ENCODE results near the gene ZNF593OS. TPM values are rescaled to one million over a fixed set of nuclear protein-coding genes. Genes with fewer than 3 reads are reported as not detected.

The ZNF593OS gene
- total RNA-seq, 2 donors from 2014 or later = not detected

DNA sequence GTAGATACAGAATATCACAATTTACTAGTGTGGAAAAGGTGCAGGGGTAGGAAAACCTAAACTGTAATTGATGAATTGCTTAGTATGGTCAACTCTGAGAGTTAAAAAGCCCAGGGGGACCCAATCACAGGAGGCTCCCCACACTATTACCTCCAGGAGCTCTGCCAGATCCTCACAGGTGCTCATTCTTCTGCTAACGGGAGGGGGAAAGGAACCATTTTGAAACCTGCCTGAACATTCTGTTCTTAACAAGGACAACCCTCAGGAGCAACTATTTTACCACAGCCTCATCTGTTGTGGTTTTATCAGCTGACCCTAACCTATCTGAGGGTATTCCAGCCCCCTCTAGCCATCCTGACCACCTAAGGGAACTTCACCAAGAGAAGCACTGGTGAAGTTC lies 40.9 kb downstream of the ZNF593OS start:
- DNase-seq (ENCODE audit: low spot score) = no peak
- TF ChIP-seq, protein P1, sequence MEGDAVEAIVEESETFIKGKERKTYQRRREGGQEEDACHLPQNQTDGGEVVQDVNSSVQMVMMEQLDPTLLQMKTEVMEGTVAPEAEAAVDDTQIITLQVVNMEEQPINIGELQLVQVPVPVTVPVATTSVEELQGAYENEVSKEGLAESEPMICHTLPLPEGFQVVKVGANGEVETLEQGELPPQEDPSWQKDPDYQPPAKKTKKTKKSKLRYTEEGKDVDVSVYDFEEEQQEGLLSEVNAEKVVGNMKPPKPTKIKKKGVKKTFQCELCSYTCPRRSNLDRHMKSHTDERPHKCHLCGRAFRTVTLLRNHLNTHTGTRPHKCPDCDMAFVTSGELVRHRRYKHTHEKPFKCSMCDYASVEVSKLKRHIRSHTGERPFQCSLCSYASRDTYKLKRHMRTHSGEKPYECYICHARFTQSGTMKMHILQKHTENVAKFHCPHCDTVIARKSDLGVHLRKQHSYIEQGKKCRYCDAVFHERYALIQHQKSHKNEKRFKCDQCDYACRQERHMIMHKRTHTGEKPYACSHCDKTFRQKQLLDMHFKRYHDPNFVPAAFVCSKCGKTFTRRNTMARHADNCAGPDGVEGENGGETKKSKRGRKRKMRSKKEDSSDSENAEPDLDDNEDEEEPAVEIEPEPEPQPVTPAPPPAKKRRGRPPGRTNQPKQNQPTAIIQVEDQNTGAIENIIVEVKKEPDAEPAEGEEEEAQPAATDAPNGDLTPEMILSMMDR (IDR thresholded peaks at IDR 0.05) = no peak
- Histone ChIP-seq H3K9me3 (no peaks in the 10 kb centered on the region), H3K36me3 (no peaks in the 10 kb centered on the region), H3K4me1 (ENCODE audit: control insufficient read depth in 1 of 2, low read depth in 2 of 2) (peaks cover 0 to 4% of the 10 kb centered on the region in 2 donors), H3K27ac (no peak overlapping the region), H3K27me3 (replicated peaks; ENCODE audit: insufficient read depth) (no peaks in the 10 kb centered on the region), H3K4me3 (no peak overlapping the region)
- no peak for ATAC-seq (ENCODE audit: insufficient number of reproducible peaks, low FRiP score, low read depth)

GRCh38 chr1:26129778-26130177 lies 41.9 kb downstream of the ZNF593OS start:
- Histone ChIP-seq H3K4me1 (ENCODE audit: control insufficient read depth in 1 of 2, low read depth in 2 of 2) (peaks cover 0 to 4% of the 10 kb centered on the region in 2 donors), H3K27me3 (replicated peaks; ENCODE audit: insufficient read depth) (no peaks in the 10 kb centered on the region), H3K4me3 (no peak overlapping the region), H3K36me3 (no peaks in the 10 kb centered on the region), H3K9me3 (no peaks in the 10 kb centered on the region), H3K27ac (no peak overlapping the region)
- ATAC-seq (ENCODE audit: insufficient number of reproducible peaks, low FRiP score, low read depth) (no peak), DNase-seq (ENCODE audit: low spot score) (no peak)
- TF ChIP-seq, protein P1 (IDR thresholded peaks at IDR 0.05) = no peak

GRCh38 chr1:26127235-26128163 lies 44.1 kb downstream of the ZNF593OS start:
- TF ChIP-seq, protein P1 (IDR thresholded peaks at IDR 0.05) = no peak
- Histone ChIP-seq H3K27ac (no peak overlapping the region), H3K9me3 (no peaks in the 10 kb centered on the region), H3K4me1 (ENCODE audit: control insufficient read depth in 1 of 2, low read depth in 2 of 2) (peaks cover 0 to 4% of the 10 kb centered on the region in 2 donors), H3K4me3 (peak overlapping the region; percentile 3), H3K27me3 (replicated peaks; ENCODE audit: insufficient read depth) (no peaks in the 10 kb centered on the region), H3K36me3 (peaks cover 4% of the 10 kb centered on the region)
- ATAC-seq (ENCODE audit: insufficient number of reproducible peaks, low FRiP score, low read depth) = no peak
- no peak for DNase-seq (ENCODE audit: low spot score)

DNA sequence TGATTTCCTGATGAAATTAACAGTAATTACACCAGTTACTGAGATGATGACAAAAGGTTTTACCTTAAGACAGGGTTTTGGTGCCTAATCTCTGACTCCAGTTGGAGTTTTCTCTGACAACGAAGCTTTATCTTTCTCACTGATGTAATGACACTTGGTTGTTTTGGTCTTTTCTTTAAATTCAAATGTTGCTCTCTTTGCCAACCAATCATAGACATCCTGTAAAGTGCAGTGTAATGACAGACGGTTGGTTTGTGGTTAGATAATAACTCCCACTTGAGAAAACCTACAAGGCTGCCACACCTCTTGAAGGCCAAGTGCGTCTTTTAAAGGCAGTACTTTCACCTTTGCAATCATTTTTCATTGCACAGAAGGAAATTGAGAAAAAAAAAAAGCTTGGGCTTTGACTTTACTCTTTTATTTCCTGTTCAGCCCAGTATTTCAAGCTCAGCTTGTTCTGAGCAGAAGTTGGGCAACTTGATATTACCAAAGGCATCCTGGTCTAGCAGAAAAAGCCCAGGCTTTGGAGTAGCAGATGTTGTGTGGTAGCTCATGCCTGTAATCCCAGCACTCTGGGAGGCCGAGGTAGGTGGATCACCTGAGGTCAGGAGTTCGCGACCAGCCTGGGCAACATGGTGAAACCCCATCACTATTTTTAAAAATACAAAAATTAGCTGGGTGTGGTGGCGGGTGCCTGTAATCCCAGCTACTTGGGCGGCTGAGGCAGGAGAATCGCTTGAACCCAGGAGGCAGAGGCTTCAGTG lies 45.1 kb downstream of the ZNF593OS start:
- H3K27me3 ChIP-seq (replicated peaks; ENCODE audit: insufficient read depth) = no peaks in the 10 kb centered on the region
- no peaks in the 10 kb centered on the region for H3K9me3 ChIP-seq
- no peak overlapping the region for H3K4me3 ChIP-seq
- peaks cover 3 to 4% of the 10 kb centered on the region in 2 donors for H3K4me1 ChIP-seq (ENCODE audit: control insufficient read depth in 1 of 2, low read depth in 2 of 2)
- TF ChIP-seq, protein P1 (IDR thresholded peaks at IDR 0.05) = no peak
- no peak for ATAC-seq (ENCODE audit: insufficient number of reproducible peaks, low FRiP score, low read depth)
- DNase-seq (ENCODE audit: low spot score) = no peak
- H3K27ac ChIP-seq = no peak overlapping the region
- peaks cover 4% of the 10 kb centered on the region for H3K36me3 ChIP-seq

DNA sequence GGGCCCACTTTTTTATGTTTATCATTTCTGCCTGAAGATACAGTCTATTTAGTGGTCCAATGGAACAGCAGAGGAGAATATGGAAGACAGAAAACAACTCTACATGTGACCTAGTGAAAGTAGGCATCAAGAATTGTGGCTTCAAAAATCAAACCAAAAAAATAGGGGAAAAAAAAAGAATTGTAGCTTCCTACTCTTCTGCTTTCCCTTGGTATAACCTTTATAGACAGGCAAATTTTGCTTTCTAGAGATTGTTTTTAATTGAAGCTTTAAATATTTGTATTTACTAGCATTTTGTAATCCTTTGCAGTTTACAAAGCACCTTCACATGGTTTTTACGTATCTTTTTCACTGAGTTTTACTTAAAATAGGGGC lies 45.7 kb downstream of the ZNF593OS start:
- ATAC-seq (ENCODE audit: insufficient number of reproducible peaks, low FRiP score, low read depth) = no peak
- Histone ChIP-seq H3K9me3 (no peaks in the 10 kb centered on the region), H3K36me3 (peaks cover 4% of the 10 kb centered on the region), H3K4me1 (ENCODE audit: control insufficient read depth in 1 of 2, low read depth in 2 of 2) (peaks cover 4 to 7% of the 10 kb centered on the region in 2 donors), H3K27me3 (replicated peaks; ENCODE audit: insufficient read depth) (no peaks in the 10 kb centered on the region), H3K27ac (no peak overlapping the region), H3K4me3 (no peak overlapping the region)
- TF ChIP-seq, protein P1 (IDR thresholded peaks at IDR 0.05) = no peak
- DNase-seq (ENCODE audit: low spot score) = no peak
